ENCODE results near the gene C12orf56. TPM values are rescaled to one million over a fixed set of nuclear protein-coding genes. Genes with fewer than 3 reads are reported as not detected.

The C12orf56 gene
- 0.03 to 0.05 TPM in 2 of 5 replicates, not detected in the others for total RNA-seq (2022; extraction: Qiagen RNA extraction)

GRCh38 chr12:64390275-64390851 lies at the start of gene C12orf56:
Gene C12orf56, minus strand, starts transcription at chr12:64390758. Its CDS starts 193 bp downstream, at chr12:64390565.

GRCh38 chr12:64403707-64404469 lies 13.3 kb upstream of the C12orf56 start, which contains the start of gene XPOT:
Gene XPOT, plus strand, starts transcription at chr12:64404392. Its CDS starts 5,644 bp downstream, at chr12:64410036.

GRCh38 chr12:64222009-64222765 lies 168.4 kb downstream of the C12orf56 start, which contains the start of gene KICS2:
Gene KICS2, minus strand, starts transcription at chr12:64222296. Its CDS starts 59 bp downstream, at chr12:64222237.

Other genes with a start within 250 kb of the C12orf56 start
- gene KICS2, start 168.5 kb downstream of the C12orf56 start, total RNA-seq (2022; extraction: Qiagen RNA extraction): 7.8 to 8.5 TPM (median 8.2 TPM) in 5 replicates
- gene XPOT, start 13.6 kb upstream of the C12orf56 start, total RNA-seq (2022; extraction: Qiagen RNA extraction): 40.4 to 48.9 TPM (median 48.5 TPM) in 5 replicates
- 20.0 to 26.6 TPM (median 22.2 TPM) in 5 replicates for gene TBK1, start 61.4 kb upstream of the C12orf56 start, total RNA-seq (2022; extraction: Qiagen RNA extraction)
- 19.3 to 25.7 TPM (median 22.1 TPM) in 5 replicates for gene RASSF3, start 219.7 kb upstream of the C12orf56 start, total RNA-seq (2022; extraction: Qiagen RNA extraction)

All from A549 treated with Hydrocortisone at 1 μM for 4 hours (cell line).